HG03520 (cell line): ENCODE data around the gene ZFPM1.

Experiments
- ATAC-seq: cut with Tn5 transposase; IDR thresholded peaks from one replicate; pipeline ENCODE4 v1.9.1; 2021; ENCODE audit warnings: mild to moderate bottlenecking, moderate library complexity; ENCODE audit not compliant: unreplicated experiment

Gene ZFPM1

GRCh38 chr16:88417684-88418476 lies 35.2 kb upstream of the ZFPM1 start:
- no peak for ATAC-seq

GRCh38 chr16:88418869-88419268 lies 34.2 kb upstream of the ZFPM1 start:
- ATAC-seq: no peak

GRCh38 chr16:88419790-88420189 lies 33.3 kb upstream of the ZFPM1 start:
- no peak for ATAC-seq

- no peak for ATAC-seq
Observed at GRCh38 chr16:88420496-88420895, 32.6 kb upstream of the ZFPM1 start.

- no peak for ATAC-seq
Observed at GRCh38 chr16:88421301-88421700, 31.8 kb upstream of the ZFPM1 start.

- no peak for ATAC-seq
Observed at GRCh38 chr16:88421871-88422433, 31.1 kb upstream of the ZFPM1 start.

- ATAC-seq: no peak
Observed at GRCh38 chr16:88422733-88423447, 30.2 kb upstream of the ZFPM1 start.

GRCh38 chr16:88423448-88423850 lies 29.6 kb upstream of the ZFPM1 start:
- ATAC-seq: no peak

GRCh38 chr16:88424587-88425235 lies 28.4 kb upstream of the ZFPM1 start:
- no peak for ATAC-seq

- no peak for ATAC-seq
Observed at GRCh38 chr16:88426018-88426417, 27.1 kb upstream of the ZFPM1 start.

- no peak for ATAC-seq
Observed at GRCh38 chr16:88427376-88427775, 25.7 kb upstream of the ZFPM1 start.

GRCh38 chr16:88428156-88428555 lies 24.9 kb upstream of the ZFPM1 start:
- ATAC-seq: no peak

- no peak for ATAC-seq
Observed at GRCh38 chr16:88428616-88429386, 24.3 kb upstream of the ZFPM1 start.

- no peak for ATAC-seq
Observed at GRCh38 chr16:88429387-88430184, 23.5 kb upstream of the ZFPM1 start.

- ATAC-seq: no peak
Observed at GRCh38 chr16:88430185-88430523, 22.9 kb upstream of the ZFPM1 start.

GRCh38 chr16:88430524-88431446 lies 22.3 kb upstream of the ZFPM1 start:
- no peak for ATAC-seq

- no peak for ATAC-seq
Observed at GRCh38 chr16:88431651-88432050, 21.4 kb upstream of the ZFPM1 start.

GRCh38 chr16:88432174-88432573 lies 20.9 kb upstream of the ZFPM1 start:
- no peak for ATAC-seq

- ATAC-seq: no peak
Observed at GRCh38 chr16:88432753-88433152, 20.3 kb upstream of the ZFPM1 start.
